Upper lobe of left lung (tissue), 4 donors: ENCODE measurements around the gene CCR4.

Experiments
- POLR2A ChIP-seq, 4 donors: fragments of 450-650 bp; IDR thresholded peaks; one replicate each; pipeline ENCODE4 v1.5.1; 2016 to 2017; ENCODE audit warnings: antibody characterized with exemption in 4 of 4, mild to moderate bottlenecking in 2 of 4
- POLR2AphosphoS5 ChIP-seq, 2 donors: sonication (generic); formaldehyde crosslinking; IDR thresholded peaks; one replicate each; pipeline ENCODE4 v1.5.1; 2017; ENCODE audit warnings: antibody characterized with exemption in 2 of 2
- TF ChIP-seq, protein P1 (sequence below), 6 experiments: fragments of 450-650 bp in 4 of 6; fragments of 200-600 bp in 2 of 6; sonication (generic) in 2 of 6; IDR thresholded peaks; one replicate each; pipeline ENCODE4 v1.5.1; 2016 to 2019; ENCODE audit warnings: antibody characterized with exemption in 6 of 6

DNA sequence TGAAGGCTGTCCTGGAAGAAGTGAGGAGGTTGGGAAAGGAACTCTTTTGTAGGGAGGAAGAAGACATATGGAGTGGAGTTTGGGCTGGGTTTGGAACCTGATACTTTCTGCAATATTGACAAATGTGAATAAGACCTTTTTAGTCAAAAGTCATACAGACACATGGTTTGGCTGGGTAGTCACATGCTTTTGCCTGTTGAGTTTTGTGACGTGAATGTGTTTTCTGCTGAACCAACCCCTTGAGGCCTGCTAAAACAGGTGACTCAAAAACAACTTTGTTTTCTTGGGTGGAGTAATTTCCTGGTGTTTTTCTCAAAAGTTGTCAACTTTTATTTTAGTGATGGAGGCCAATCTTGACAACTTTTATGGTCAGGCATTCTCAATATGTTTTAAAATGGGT, 39.4 kb upstream of the CCR4 start:
- TF ChIP-seq, protein P1, sequence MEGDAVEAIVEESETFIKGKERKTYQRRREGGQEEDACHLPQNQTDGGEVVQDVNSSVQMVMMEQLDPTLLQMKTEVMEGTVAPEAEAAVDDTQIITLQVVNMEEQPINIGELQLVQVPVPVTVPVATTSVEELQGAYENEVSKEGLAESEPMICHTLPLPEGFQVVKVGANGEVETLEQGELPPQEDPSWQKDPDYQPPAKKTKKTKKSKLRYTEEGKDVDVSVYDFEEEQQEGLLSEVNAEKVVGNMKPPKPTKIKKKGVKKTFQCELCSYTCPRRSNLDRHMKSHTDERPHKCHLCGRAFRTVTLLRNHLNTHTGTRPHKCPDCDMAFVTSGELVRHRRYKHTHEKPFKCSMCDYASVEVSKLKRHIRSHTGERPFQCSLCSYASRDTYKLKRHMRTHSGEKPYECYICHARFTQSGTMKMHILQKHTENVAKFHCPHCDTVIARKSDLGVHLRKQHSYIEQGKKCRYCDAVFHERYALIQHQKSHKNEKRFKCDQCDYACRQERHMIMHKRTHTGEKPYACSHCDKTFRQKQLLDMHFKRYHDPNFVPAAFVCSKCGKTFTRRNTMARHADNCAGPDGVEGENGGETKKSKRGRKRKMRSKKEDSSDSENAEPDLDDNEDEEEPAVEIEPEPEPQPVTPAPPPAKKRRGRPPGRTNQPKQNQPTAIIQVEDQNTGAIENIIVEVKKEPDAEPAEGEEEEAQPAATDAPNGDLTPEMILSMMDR (IDR thresholded peaks at IDR 0.05): no peak
- TF ChIP-seq POLR2A (IDR thresholded peaks at IDR 0.05): no peak
- TF ChIP-seq POLR2AphosphoS5 (IDR thresholded peaks at IDR 0.05): no peak
